ENCODE measurements around the gene CCNL2. TPM values are rescaled to one million over a fixed set of nuclear protein-coding genes. Genes with fewer than 3 reads are reported as not detected.
"Not testable (repeated sequence)": the region's sequence is repeated elsewhere in the genome, so short reads cannot be mapped to it uniquely, and the experiment has no call there.

The CCNL2 gene
- total and polyA plus RNA-seq, 2 donors (not counting 1 experiment from before 2014, with no cell fraction given) = 263 to 347 TPM

- 88% methylated on average over 9 of the region's 13 CpGs for WGBS (ENCODE audit: insufficient coverage)
- CTCF ChIA-PET = interaction anchor here (0.6 to 1.3 kb wide), 3 partner anchors 17 to 133 kb away, joined by 3 read pairs; partner anchors contain the start of gene CCNL2
- Histone ChIP-seq H2AFZ (ENCODE audit: insufficient read depth, low read depth, low read length, poor library complexity, severe bottlenecking) (no peak overlapping the region), H3K9ac (ENCODE audit: low read length) (no peak overlapping the region), H3K9me3 (ENCODE audit: control extremely low read depth in 1 of 3, control insufficient read depth in 2 of 3, insufficient read depth in 1 of 3, low read length in 2 of 3) (no peaks in the 10 kb centered on the region), H3K27ac (ENCODE audit: low read length in 2 of 2) (no peak overlapping the region), H3K4me3 (ENCODE audit: control extremely low read depth in 1 of 5, extremely low read depth in 1 of 5, insufficient read depth in 1 of 5, low read depth in 2 of 5, low read length in 4 of 5) (no peak overlapping the region), H3K36me3 (replicated peaks in 1 of 2; ENCODE audit: control extremely low read depth in 1 of 2, control insufficient read depth in 1 of 2, extremely low read depth in 1 of 2, insufficient read depth in 2 of 2, low read length in 1 of 2) (no peaks in the 10 kb centered on the region), H4K20me1 (ENCODE audit: control insufficient read depth, insufficient read depth, low read length, poor library complexity, severe bottlenecking) (no peaks in the 10 kb centered on the region), H3K4me1 (ENCODE audit: control insufficient read depth in 2 of 2, insufficient read depth in 2 of 2, low read length in 2 of 2) (no peaks in the 10 kb centered on the region), H3K27me3 (replicated peaks in 1 of 4; ENCODE audit: control extremely low read depth in 1 of 4, control insufficient read depth in 3 of 4, insufficient read depth in 4 of 4, low read length in 3 of 4) (peaks cover 0 to 7% (median under 1%) of the 10 kb centered on the region in 4 experiments), H3K79me2 (ENCODE audit: control insufficient read depth, insufficient read depth, low read length) (peaks cover 11% of the 10 kb centered on the region), H3K4me2 (replicated peaks; ENCODE audit: low read depth, low read length, poor library complexity, severe bottlenecking) (no peak overlapping the region)
- H3K27me3 Mint-ChIP-seq = no peaks in the 10 kb centered on the region
- H3K4me3 Mint-ChIP-seq = no peak overlapping the region
- no peak for TF ChIP-seq CTCF (IDR thresholded peaks at IDR 0.05)
- no peak for TF ChIP-seq EZH2 (IDR thresholded peaks at IDR 0.05; ENCODE audit: borderline replicate concordance, insufficient read depth, low read depth, low read length, poor library complexity, severe bottlenecking)
- POLR2A ChIA-PET = no interaction called here
- H3K4me1 Mint-ChIP-seq = peaks cover 5% of the 10 kb centered on the region
- no peak overlapping the region for H3K27ac Mint-ChIP-seq
- intact Hi-C loops (cut with micrococcal nuclease) = no loop called here
- no peaks in the 10 kb centered on the region for H3K9me3 Mint-ChIP-seq (ENCODE audit: insufficient read depth)
- ATAC-seq (ENCODE audit: low read depth) = no peak
- no peak for DNase-seq
These were observed 16.6 kb upstream of the CCNL2 start for GRCh38 chr1:1415751-1416150.

GRCh38 chr1:1412311-1412902 lies 13.3 kb upstream of the CCNL2 start:
- POLR2A ChIA-PET; intact Hi-C loops (cut with micrococcal nuclease); H3K9ac ChIP-seq (ENCODE audit: low read length); H3K36me3 ChIP-seq (replicated peaks in 1 of 2; ENCODE audit: control extremely low read depth in 1 of 2, control insufficient read depth in 1 of 2, extremely low read depth in 1 of 2, insufficient read depth in 2 of 2, low read length in 1 of 2); H2AFZ ChIP-seq (ENCODE audit: insufficient read depth, low read depth, low read length, poor library complexity, severe bottlenecking); H3K27me3 ChIP-seq (replicated peaks in 1 of 4; ENCODE audit: control extremely low read depth in 1 of 4, control insufficient read depth in 3 of 4, insufficient read depth in 4 of 4, low read length in 3 of 4); CTCF ChIA-PET; H3K27ac Mint-ChIP-seq; DNase-seq; H3K4me2 ChIP-seq (replicated peaks; ENCODE audit: low read depth, low read length, poor library complexity, severe bottlenecking); H3K4me3 ChIP-seq (ENCODE audit: control extremely low read depth in 1 of 5, extremely low read depth in 1 of 5, insufficient read depth in 1 of 5, low read depth in 2 of 5, low read length in 4 of 5); H3K27me3 Mint-ChIP-seq; H3K9me3 Mint-ChIP-seq (ENCODE audit: insufficient read depth); H3K4me3 Mint-ChIP-seq; ATAC-seq (ENCODE audit: low read depth); H3K9me3 ChIP-seq (ENCODE audit: control extremely low read depth in 1 of 3, control insufficient read depth in 2 of 3, insufficient read depth in 1 of 3, low read length in 2 of 3); H3K27ac ChIP-seq (ENCODE audit: low read length in 2 of 2): not testable (repeated sequence)
- 69% methylated on average over 3 of the region's 11 CpGs for WGBS (ENCODE audit: insufficient coverage)
- H4K20me1 ChIP-seq (ENCODE audit: control insufficient read depth, insufficient read depth, low read length, poor library complexity, severe bottlenecking) = peaks cover 14% of the 10 kb centered on the region
- H3K4me1 ChIP-seq (ENCODE audit: control insufficient read depth in 2 of 2, insufficient read depth in 2 of 2, low read length in 2 of 2) = peaks cover 10 to 12% of the 10 kb centered on the region in 2 donors
- H3K79me2 ChIP-seq (ENCODE audit: control insufficient read depth, insufficient read depth, low read length) = peaks cover 33% of the 10 kb centered on the region
- H3K4me1 Mint-ChIP-seq = peaks cover 17% of the 10 kb centered on the region
